Gastrocnemius medialis (tissue), 4 donors: ENCODE data around the gene LIPA. TPM values are rescaled to one million over a fixed set of nuclear protein-coding genes. Genes with fewer than 3 reads are reported as not detected.
A peak's percentile ranks its signal among the peaks of the same experiment; 100 is the strongest.

Experiments
- ATAC-seq, 2 donors: fragments of 150-250 bp; one replicate each; pipeline ENCODE4 v1.9.1; 2016
- DNase-seq, 2 donors: peaks; one replicate each; pipeline ENCODE4 v3.0.0-alpha.2; 2019
- H3K27ac ChIP-seq, 4 donors: fragments of 200-600 bp; sonication (generic); 1 replicate in 1 of 4; 2 replicates in 3 of 4; pipeline ENCODE4 v1.5.1; 2016 to 2018; ENCODE audit warnings: mild to moderate bottlenecking in 2 of 4, moderate library complexity in 1 of 4
- H3K27me3 ChIP-seq, 3 donors: fragments of 200-600 bp; sonication (generic) in 2 of 3; 1 replicate in 1 of 3; 2 replicates in 2 of 3; pipeline versions ENCODE4 v1.5.1 to v1.6.0; 2016 to 2019; ENCODE audit warnings: mild to moderate bottlenecking in 1 of 3, moderate library complexity in 1 of 3
- H3K36me3 ChIP-seq, 2 donors: fragments of 200-600 bp; sonication (generic) in 1 of 2; one replicate each; pipeline ENCODE4 v1.5.1; 2017 to 2018
- H3K4me1 ChIP-seq, 2 donors: fragments of 200-600 bp; sonication (generic) in 1 of 2; one replicate each; pipeline ENCODE4 v1.5.1; 2016 to 2017; ENCODE audit warnings: mild to moderate bottlenecking in 2 of 2
- H3K4me3 ChIP-seq, 4 donors: fragments of 200-600 bp; sonication (generic) in 3 of 4; 1 replicate in 1 of 4; 2 replicates in 3 of 4; pipeline ENCODE4 v1.5.1; 2016 to 2019; ENCODE audit warnings: mild to moderate bottlenecking in 2 of 4
- H3K9me3 ChIP-seq, 3 donors: fragments of 200-600 bp; sonication (generic) in 2 of 3; 1 replicate in 1 of 3; 2 replicates in 2 of 3; pipeline ENCODE4 v1.5.1; 2016 to 2019
- POLR2A ChIP-seq, 2 donors: fragments of 450-650 bp; IDR thresholded peaks; one replicate each; pipeline ENCODE4 v1.6.1; 2017; ENCODE audit warnings: antibody characterized with exemption in 2 of 2, mild to moderate bottlenecking in 2 of 2, moderate library complexity in 2 of 2
- in situ Hi-C, 4 donors: fragments of 200-750 bp; cut with MboI; loops; one replicate each; pipeline versions ENCODE4 v1.15.0 to v1.8.0; 2017; ENCODE audit warnings: low sequenced_read_pairs in 4 of 4
- intact Hi-C: fragments of 100-400 bp; cut with DNase I; formaldehyde crosslinking; loops from one replicate; pipeline ENCODE4 v1.15.1; 2023; ENCODE audit warnings: low total_unique reads
- total RNA-seq, 4 donors: library from RNA; depleted of rRNA; stranded (reverse); fragments of >200 nt; gene quantifications; one replicate each; pipeline versions ENCODE4 v1.1.0 to v1.2.3, GENCODE V29; 2016
- TF ChIP-seq, protein P1 (sequence below), 5 experiments: fragments of 450-650 bp in 3 of 5; fragments of 200-600 bp in 2 of 5; sonication (generic) in 2 of 5; IDR thresholded peaks in 4 of 5; conservative IDR thresholded peaks in 1 of 5; 1 replicate in 4 of 5; 2 replicates in 1 of 5; pipeline ENCODE4 v1.5.1; 2016 to 2019; ENCODE audit warnings: antibody characterized with exemption in 5 of 5, mild to moderate bottlenecking in 3 of 5, moderate library complexity in 3 of 5

Gene LIPA
- total RNA-seq, 4 donors from 2014 or later: 7.7 to 11.4 (median 9.3) TPM

GRCh38 chr10:89274928-89275327 lies 23.4 kb upstream of the LIPA start:
- H3K4me3 ChIP-seq: no peak overlapping the region
- intact Hi-C loops: no loop called here
- H3K27me3 ChIP-seq: no peaks in the 10 kb centered on the region
- no peak overlapping the region for H3K27ac ChIP-seq
- in situ Hi-C loops: loop anchor here in 1 of 4 donors (25.0 kb wide), 1 partner anchor 112 kb away; the partner anchor contains the start of genes IFIT1 and IFIT1B
- peaks cover 5 to 28% of the 10 kb centered on the region in 2 donors for H3K4me1 ChIP-seq
- no peaks in the 10 kb centered on the region for H3K9me3 ChIP-seq
- no peaks in the 10 kb centered on the region for H3K36me3 ChIP-seq
- ATAC-seq: no peak
- DNase-seq: no peak
- no peak for TF ChIP-seq POLR2A (IDR thresholded peaks at IDR 0.05)
- TF ChIP-seq, protein P1, sequence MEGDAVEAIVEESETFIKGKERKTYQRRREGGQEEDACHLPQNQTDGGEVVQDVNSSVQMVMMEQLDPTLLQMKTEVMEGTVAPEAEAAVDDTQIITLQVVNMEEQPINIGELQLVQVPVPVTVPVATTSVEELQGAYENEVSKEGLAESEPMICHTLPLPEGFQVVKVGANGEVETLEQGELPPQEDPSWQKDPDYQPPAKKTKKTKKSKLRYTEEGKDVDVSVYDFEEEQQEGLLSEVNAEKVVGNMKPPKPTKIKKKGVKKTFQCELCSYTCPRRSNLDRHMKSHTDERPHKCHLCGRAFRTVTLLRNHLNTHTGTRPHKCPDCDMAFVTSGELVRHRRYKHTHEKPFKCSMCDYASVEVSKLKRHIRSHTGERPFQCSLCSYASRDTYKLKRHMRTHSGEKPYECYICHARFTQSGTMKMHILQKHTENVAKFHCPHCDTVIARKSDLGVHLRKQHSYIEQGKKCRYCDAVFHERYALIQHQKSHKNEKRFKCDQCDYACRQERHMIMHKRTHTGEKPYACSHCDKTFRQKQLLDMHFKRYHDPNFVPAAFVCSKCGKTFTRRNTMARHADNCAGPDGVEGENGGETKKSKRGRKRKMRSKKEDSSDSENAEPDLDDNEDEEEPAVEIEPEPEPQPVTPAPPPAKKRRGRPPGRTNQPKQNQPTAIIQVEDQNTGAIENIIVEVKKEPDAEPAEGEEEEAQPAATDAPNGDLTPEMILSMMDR (IDR thresholded peaks at IDR 0.05 in 4 of 5, conservative IDR thresholded peaks at IDR 0.05 in 1 of 5): no peak

GRCh38 chr10:89273680-89274079 lies 22.1 kb upstream of the LIPA start:
- H3K27ac ChIP-seq: no peak overlapping the region
- no peaks in the 10 kb centered on the region for H3K36me3 ChIP-seq
- TF ChIP-seq, protein P1 (IDR thresholded peaks at IDR 0.05 in 4 of 5, conservative IDR thresholded peaks at IDR 0.05 in 1 of 5): no peak
- no peak for TF ChIP-seq POLR2A (IDR thresholded peaks at IDR 0.05)
- no peak overlapping the region for H3K4me3 ChIP-seq
- no peaks in the 10 kb centered on the region for H3K27me3 ChIP-seq
- in situ Hi-C loops (no loop called here), intact Hi-C loops (no loop called here)
- peaks cover 5 to 18% of the 10 kb centered on the region in 2 donors for H3K4me1 ChIP-seq
- no peaks in the 10 kb centered on the region for H3K9me3 ChIP-seq
- ATAC-seq (no peak), DNase-seq (no peak)

DNA sequence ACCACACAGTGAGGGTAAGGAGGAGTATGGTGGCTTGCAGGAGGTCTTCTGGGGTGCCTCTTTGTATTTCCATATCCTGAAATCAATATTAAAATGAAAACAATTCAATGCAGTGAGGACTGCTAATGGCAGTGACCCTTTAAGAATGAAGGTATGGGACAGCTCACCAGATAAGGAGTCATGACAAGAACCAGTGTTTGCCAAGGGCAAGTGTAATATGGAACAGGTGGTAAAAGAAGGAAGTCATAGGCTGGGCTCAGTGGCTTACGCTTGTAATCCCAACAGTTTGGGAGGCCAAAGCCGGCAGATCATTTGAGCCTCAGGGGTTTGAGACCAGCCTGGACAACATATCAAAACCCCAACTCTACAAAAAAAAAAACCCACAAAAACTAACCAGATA lies 20.0 kb upstream of the LIPA start:
- DNase-seq (no peak), ATAC-seq (no peak)
- Histone ChIP-seq H3K27me3 (no peaks in the 10 kb centered on the region), H3K27ac (no peak overlapping the region), H3K4me3 (no peak overlapping the region), H3K4me1 (peaks cover 0 to 6% of the 10 kb centered on the region in 2 donors), H3K9me3 (no peaks in the 10 kb centered on the region), H3K36me3 (no peaks in the 10 kb centered on the region)
- in situ Hi-C loops (no loop called here), intact Hi-C loops (no loop called here)
- no peak for TF ChIP-seq POLR2A (IDR thresholded peaks at IDR 0.05)
- TF ChIP-seq, protein P1 (IDR thresholded peaks at IDR 0.05 in 4 of 5, conservative IDR thresholded peaks at IDR 0.05 in 1 of 5): no peak

DNA sequence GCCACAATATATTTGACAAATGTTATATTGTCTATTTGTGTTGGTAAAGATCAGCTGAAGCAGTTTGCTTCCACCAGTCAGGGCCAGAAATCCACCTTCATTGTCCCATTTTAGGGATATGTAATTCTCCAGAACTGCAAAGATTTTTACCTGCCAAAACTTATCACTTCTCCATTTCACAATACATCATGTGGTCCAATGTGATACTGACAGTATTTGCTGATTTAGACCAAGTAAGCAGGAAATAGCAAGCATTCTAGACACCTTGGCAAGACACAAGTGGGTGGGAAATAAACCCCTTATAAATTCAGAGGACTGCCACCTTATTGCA lies 18.5 kb upstream of the LIPA start:
- Histone ChIP-seq H3K4me3 (no peak overlapping the region), H3K9me3 (no peaks in the 10 kb centered on the region), H3K36me3 (no peaks in the 10 kb centered on the region), H3K27me3 (no peaks in the 10 kb centered on the region), H3K4me1 (no peaks in the 10 kb centered on the region), H3K27ac (no peak overlapping the region)
- intact Hi-C loops (no loop called here), in situ Hi-C loops (no loop called here)
- DNase-seq (no peak), ATAC-seq (no peak)
- TF ChIP-seq, protein P1 (IDR thresholded peaks at IDR 0.05 in 4 of 5, conservative IDR thresholded peaks at IDR 0.05 in 1 of 5): no peak
- TF ChIP-seq POLR2A (IDR thresholded peaks at IDR 0.05): no peak

DNA sequence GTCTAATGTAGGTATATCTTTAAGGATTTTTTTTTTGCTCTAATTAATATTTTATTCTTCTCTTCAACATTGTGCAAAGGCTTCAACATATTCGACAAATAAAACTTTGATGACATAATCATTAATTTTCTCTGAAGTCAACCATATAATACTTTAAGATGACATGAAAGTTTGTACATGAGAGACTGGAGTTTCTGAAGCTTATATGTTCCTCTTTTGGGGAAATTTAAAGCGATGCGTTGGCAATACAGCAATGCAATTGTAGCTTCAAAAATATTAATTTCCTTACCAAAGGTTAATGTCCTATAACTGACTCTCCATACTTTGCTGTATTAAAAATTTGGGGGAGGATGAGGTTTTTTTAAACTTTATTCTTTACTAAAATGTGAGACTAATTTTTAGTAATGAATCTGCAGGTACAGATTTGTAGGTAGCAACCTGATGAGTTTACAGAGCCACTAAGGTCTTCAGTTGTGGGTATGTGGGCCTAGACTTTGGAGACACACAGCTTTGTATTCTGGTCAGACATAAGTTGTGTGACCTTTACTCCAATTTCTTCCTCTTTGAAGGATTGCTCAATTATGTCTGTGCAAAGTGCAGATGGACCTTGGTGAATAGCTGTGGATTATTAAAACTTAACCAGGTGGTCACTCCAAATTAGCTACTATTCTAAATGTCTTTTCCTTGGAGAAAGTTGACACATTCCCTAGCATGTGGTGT lies 18.0 kb upstream of the LIPA start:
- peak in 1 of 2 donors; percentile 30 for ATAC-seq
- Histone ChIP-seq H3K9me3 (no peaks in the 10 kb centered on the region), H3K36me3 (no peaks in the 10 kb centered on the region), H3K4me1 (no peaks in the 10 kb centered on the region), H3K27me3 (no peaks in the 10 kb centered on the region), H3K27ac (no peak overlapping the region), H3K4me3 (no peak overlapping the region)
- in situ Hi-C loops: no loop called here
- TF ChIP-seq POLR2A (IDR thresholded peaks at IDR 0.05): no peak
- TF ChIP-seq, protein P1 (IDR thresholded peaks at IDR 0.05 in 4 of 5, conservative IDR thresholded peaks at IDR 0.05 in 1 of 5): no peak
- intact Hi-C loops: no loop called here
- DNase-seq: no peak
